Effector memory CD4-positive, alpha-beta T cell (primary cell): Measurements from ENCODE around the gene NTRK2.
"Not testable (repeated sequence)": the region's sequence is repeated elsewhere in the genome, so short reads cannot be mapped to it uniquely, and the experiment has no call there.

ENCODE experiments used
- DNase-seq, 3 donors: peaks; one replicate each; pipeline ENCODE4 v3.0.0-alpha.2; 2020
- H3K27ac ChIP-seq: 2 replicates; pipeline ENCODE4 v1.7.0; 2013; ENCODE audit warnings: mild to moderate bottlenecking, low read length, moderate library complexity; ENCODE audit not compliant: insufficient read depth, poor library complexity, severe bottlenecking
- H3K27me3 ChIP-seq: replicated peaks from 2 replicates; pipeline ENCODE4 v1.7.0; 2013; ENCODE audit warnings: mild to moderate bottlenecking, low read length; ENCODE audit not compliant: insufficient read depth, control insufficient read depth, poor library complexity, severe bottlenecking
- H3K36me3 ChIP-seq: 2 replicates; pipeline ENCODE4 v1.7.0; 2013; ENCODE audit warnings: mild to moderate bottlenecking, low read length, moderate library complexity; ENCODE audit not compliant: control insufficient read depth, insufficient read depth
- H3K4me1 ChIP-seq: 2 replicates; pipeline ENCODE4 v1.7.0; 2013; ENCODE audit warnings: low read length, mild to moderate bottlenecking; ENCODE audit not compliant: control insufficient read depth, insufficient read depth, poor library complexity, severe bottlenecking
- H3K4me3 ChIP-seq: 2 replicates; pipeline ENCODE4 v1.7.0; 2013; ENCODE audit warnings: low read length, low read depth, mild to moderate bottlenecking; ENCODE audit not compliant: insufficient read depth, poor library complexity, severe bottlenecking
- H3K9me3 ChIP-seq: 2 replicates; pipeline ENCODE4 v1.7.0; 2013; ENCODE audit warnings: mild to moderate bottlenecking, low read length, moderate library complexity; ENCODE audit not compliant: control insufficient read depth

NTRK2 gene

DNA sequence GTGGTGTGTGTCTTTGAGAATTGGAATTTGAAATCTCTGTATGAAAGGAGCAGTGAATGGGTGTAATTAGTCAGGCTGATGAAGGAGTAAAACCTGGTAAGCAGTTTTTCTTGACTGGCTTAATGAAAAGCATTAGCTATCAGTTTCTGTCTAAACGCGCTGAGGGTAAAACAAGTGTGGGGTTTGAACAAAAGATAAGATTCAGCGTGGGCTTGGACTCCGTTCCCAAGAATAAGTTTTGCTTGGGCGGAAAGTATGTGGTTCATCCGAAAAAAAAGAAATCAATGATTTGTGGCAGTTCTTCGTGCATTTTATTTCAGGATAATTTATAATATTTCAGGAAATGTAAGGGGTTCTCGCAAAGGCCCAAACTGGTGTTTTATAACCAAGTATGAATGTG, 217.3 kb downstream of the NTRK2 start:
- Histone ChIP-seq H3K4me3 (no peak overlapping the region), H3K36me3 (no peaks in the 10 kb centered on the region), H3K27ac (no peak overlapping the region), H3K27me3 (no peaks in the 10 kb centered on the region), H3K9me3 (no peaks in the 10 kb centered on the region), H3K4me1 (no peaks in the 10 kb centered on the region)
- DNase-seq, result no peak

DNA sequence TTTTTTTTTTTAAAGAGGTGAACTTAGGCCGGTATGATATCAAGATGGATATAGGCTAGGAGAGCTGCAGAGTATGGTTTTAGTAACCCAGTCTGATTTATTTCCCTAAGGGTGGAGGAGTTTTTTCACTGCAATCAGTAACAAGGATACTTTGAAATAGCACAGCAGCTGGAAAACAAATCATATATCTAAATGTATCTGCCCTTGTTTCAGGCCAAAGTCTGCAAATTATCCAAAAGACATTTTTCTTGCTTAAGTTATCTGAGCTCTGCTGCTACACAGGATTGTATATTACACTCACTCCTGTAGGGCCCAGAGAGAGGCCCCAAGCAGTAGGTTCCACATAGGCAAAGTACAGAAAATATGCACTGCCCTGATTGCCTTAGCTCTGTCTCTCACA, 222.4 kb downstream of the NTRK2 start:
- no peaks in the 10 kb centered on the region for H3K9me3 ChIP-seq
- no peaks in the 10 kb centered on the region for H3K27me3 ChIP-seq
- no peak for DNase-seq
- no peaks in the 10 kb centered on the region for H3K36me3 ChIP-seq
- no peak overlapping the region for H3K4me3 ChIP-seq
- no peak overlapping the region for H3K27ac ChIP-seq
- H3K4me1 ChIP-seq, result no peaks in the 10 kb centered on the region

DNA sequence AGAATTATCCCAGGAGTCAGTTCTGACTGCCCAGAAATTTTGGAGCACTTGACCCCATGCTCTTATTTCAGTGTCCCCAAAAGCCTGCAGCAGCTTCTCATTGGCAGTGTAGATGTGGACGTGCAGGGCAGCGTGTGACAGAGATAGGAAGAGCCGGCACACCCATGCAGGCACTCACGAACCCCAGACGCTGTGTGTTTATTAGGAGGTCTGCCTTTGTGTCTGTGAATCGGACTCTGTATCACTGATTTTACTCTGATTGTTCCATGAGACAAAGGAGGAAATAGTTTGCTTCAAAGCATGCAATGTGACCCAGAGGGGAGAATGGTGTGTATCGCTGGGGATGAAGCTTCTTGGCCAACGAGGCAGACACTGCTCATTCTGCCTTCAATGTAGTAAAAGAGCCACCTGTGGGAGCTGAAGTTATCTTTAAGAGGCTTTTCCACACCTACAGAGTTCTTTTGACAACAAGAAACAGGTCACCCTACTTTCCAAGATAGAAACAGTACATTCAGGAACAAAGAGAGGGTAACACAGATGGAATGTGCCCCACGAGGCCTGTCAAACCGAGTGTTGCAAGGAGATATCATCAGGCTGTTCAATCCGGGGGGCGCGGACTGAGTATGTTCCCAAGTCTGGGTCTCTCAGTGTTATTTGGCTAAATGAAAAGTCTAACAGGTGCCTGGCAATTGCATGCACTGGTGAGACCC, 224.0 kb downstream of the NTRK2 start:
- H3K4me1 ChIP-seq, result no peaks in the 10 kb centered on the region
- no peaks in the 10 kb centered on the region for H3K9me3 ChIP-seq
- no peak overlapping the region for H3K4me3 ChIP-seq
- no peak for DNase-seq
- H3K27ac ChIP-seq, result no peak overlapping the region
- no peaks in the 10 kb centered on the region for H3K36me3 ChIP-seq
- H3K27me3 ChIP-seq, result no peaks in the 10 kb centered on the region

DNA sequence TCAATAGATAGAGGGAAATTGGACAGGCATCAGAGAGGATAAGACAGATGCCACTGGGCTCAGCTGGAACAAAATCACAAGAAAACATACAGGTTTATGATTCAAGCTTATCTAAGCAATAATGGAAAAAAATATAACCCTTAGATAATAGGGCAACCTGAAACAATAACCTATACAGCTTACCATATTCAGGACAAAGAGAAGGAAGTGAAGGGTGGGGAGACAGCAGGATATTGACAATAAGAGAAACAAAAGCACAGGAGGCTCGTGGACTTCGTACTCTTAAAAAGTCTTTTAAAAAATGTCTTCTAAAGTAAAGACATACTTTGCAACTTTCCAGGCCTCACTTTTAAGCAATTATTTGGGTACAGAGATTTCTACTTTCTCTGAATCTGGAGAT, 225.3 kb downstream of the NTRK2 start:
- no peak for DNase-seq
- no peak overlapping the region for H3K4me3 ChIP-seq

DNA sequence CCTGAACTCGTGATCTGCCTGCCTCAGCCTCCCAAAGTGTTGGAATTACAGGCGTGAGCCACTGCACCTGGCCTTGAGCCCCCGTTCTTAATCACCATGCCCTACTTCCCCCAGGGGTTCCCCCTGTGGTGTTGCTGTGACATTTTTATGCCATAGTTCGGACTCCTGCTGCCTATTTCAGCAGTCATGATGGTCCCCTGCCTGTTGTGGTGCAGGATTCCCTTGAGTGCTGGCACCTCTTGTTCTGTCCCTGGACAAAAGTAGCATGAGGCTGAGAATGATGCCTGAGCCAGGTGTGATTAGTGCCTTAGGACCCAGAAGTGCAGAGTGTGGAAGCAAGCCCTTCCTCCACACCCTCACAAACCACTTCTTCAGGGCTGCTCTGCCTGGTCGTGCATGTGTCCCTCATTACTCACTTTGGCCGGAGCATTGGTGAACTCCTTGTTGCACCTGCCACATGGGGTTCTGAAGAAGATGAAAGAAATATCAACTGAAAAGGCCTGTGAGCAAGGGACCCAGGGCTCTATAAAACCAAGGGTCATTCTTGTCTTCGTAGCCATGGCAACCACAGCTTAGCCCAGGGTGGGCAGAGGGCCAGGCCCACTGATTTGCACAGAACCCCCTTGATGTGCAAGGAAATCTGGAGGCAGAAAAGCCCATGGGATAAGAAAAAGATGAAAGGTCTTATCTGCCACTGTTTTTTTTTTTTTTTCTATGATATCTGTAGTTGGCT, 228.0 kb downstream of the NTRK2 start:
- no peaks in the 10 kb centered on the region for H3K4me1 ChIP-seq
- H3K9me3 ChIP-seq, result no peaks in the 10 kb centered on the region
- DNase-seq, result no peak

More for the DNA sequence above, 225.3 kb downstream of the NTRK2 start:
- H3K27ac ChIP-seq, result no peak overlapping the region
- no peaks in the 10 kb centered on the region for H3K36me3 ChIP-seq
- no peaks in the 10 kb centered on the region for H3K9me3 ChIP-seq
- H3K4me1 ChIP-seq, result no peaks in the 10 kb centered on the region
- H3K27me3 ChIP-seq, result no peaks in the 10 kb centered on the region

DNA sequence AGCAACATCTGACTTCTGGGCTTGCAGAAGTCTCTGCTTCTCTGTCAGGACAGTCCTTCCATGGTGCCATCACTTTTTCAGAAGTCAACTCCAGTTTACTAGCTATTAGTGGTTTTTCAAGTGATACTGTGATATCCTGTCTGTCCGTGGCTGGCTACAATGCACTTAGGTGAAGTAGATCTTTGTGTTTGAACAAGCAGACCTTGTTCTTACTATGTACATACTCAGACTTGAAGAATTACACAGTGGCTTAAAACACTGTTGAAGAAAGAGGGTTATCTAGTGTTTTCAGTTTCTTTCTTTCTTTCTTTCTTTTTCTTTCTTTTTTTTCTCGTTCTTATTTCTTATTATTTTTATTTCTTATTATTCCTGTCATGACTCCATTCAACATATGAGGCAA, 228.7 kb downstream of the NTRK2 start:
- no peak overlapping the region for H3K4me3 ChIP-seq
- no peaks in the 10 kb centered on the region for H3K27me3 ChIP-seq
- DNase-seq, result no peak
- H3K9me3 ChIP-seq, result no peaks in the 10 kb centered on the region
- no peaks in the 10 kb centered on the region for H3K36me3 ChIP-seq
- no peaks in the 10 kb centered on the region for H3K4me1 ChIP-seq
- no peak overlapping the region for H3K27ac ChIP-seq

More for the DNA sequence above, 228.0 kb downstream of the NTRK2 start:
- Histone ChIP-seq H3K36me3 (no peaks in the 10 kb centered on the region), H3K27ac (no peak overlapping the region), H3K27me3 (no peaks in the 10 kb centered on the region), H3K4me3 (no peak overlapping the region)

DNA sequence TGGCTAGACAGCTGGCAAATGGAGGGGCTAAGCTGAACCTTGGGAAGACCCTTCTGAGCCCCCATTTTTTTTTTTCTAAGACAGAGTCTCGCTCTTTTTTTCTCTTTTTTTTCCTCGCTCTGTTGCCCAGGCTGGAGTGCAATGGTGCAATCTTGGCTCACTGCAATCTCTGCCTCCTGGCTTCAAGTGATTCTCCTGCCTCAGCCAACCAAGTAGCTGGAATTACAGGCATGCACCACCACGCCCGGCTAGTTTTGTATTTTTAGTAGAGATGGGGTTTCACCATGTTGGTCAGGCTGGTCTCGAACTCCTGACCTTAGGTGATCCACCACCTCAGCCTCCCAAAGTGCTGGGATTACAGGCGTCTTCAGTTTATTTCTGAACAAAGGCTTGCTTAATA, 229.1 kb downstream of the NTRK2 start:
- not testable (repeated sequence) for DNase-seq

DNA sequence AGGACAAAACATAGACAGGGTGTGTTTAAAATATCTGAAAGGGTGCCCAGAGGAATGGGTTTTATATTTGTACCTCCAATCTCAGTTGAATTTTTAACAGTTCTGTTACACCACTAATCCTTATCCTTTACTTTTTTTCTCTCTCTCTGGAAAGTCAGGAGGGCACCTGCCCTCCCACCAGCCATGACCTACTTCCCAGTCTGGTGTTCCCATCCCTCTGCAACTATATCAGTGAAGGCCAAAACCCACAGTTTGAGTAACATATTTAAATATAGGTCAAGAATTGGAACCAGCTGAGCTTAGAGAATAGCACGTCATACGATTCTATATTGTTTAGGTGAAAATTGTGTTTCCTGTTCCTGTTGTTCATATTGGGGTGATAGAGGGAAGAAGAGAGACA, 229.8 kb downstream of the NTRK2 start:
- H3K36me3 ChIP-seq, result no peaks in the 10 kb centered on the region
- H3K4me3 ChIP-seq, result no peak overlapping the region
- no peaks in the 10 kb centered on the region for H3K27me3 ChIP-seq
- no peak overlapping the region for H3K27ac ChIP-seq
- H3K9me3 ChIP-seq, result no peaks in the 10 kb centered on the region
- DNase-seq, result no peak
- no peaks in the 10 kb centered on the region for H3K4me1 ChIP-seq

More for the DNA sequence above, 229.1 kb downstream of the NTRK2 start:
- not testable (repeated sequence) for H3K4me1 ChIP-seq, H3K27me3 ChIP-seq, H3K4me3 ChIP-seq, H3K36me3 ChIP-seq, H3K9me3 ChIP-seq, H3K27ac ChIP-seq

DNA sequence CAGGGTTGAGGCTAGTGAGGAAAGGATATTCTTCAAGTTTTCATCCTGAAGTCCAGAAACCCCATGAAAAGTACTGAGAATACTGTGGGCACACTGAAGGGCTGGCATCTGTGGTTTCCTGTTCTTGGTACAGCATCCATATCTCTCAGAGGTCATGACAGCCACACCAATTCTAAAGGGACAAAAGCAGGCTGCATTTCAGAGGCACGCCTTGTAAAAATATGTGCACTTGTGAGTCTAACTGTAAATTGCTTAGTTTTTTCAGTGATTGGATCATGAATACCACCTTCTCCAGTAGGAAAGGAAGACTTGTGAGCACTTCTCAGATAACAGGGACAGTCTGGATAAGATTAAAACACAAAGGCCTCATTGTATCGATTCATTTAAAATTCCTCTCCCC, 230.9 kb downstream of the NTRK2 start:
- H3K36me3 ChIP-seq, result no peaks in the 10 kb centered on the region
- no peak overlapping the region for H3K4me3 ChIP-seq
- H3K27ac ChIP-seq, result no peak overlapping the region
- no peaks in the 10 kb centered on the region for H3K9me3 ChIP-seq
- no peak for DNase-seq
- H3K27me3 ChIP-seq, result no peaks in the 10 kb centered on the region
- H3K4me1 ChIP-seq, result no peaks in the 10 kb centered on the region

DNA sequence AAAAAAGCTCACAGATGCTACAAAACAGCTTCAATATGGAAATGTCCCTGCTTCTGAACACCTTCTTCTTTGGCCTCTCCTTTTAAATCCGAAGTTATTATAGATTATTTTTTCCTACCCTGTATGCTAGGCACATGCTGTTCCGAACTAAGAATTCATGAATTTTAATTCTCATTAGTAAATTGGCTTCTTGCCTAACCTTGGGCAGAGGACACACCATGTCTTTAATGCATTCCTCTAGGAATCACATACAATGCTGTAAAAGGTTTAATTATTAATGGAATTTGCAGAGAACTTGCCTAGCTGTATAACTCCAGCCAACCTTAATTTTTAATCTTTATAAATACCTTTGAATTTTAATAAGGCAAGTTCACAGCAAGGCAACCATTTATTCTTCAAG, 234.4 kb downstream of the NTRK2 start:
- Histone ChIP-seq H3K27me3 (no peaks in the 10 kb centered on the region), H3K36me3 (no peaks in the 10 kb centered on the region), H3K9me3 (no peaks in the 10 kb centered on the region), H3K4me1 (no peaks in the 10 kb centered on the region), H3K27ac (no peak overlapping the region), H3K4me3 (no peak overlapping the region)
- no peak for DNase-seq
